HEK293 (cell line): ENCODE data around the gene ZNF608.

ENCODE experiments used
- CTCF ChIP-seq: fragments of 450-650 bp; formaldehyde crosslinking; IDR thresholded peaks from 2 replicates; pipeline ENCODE4 v1.5.1; 2016; ENCODE audit warnings: missing biosample characterization, missing genetic modification characterization
- REST ChIP-seq: fragments of 450-650 bp; formaldehyde crosslinking; IDR thresholded peaks from 2 replicates; pipeline ENCODE4 v1.5.1; 2016; ENCODE audit warnings: missing biosample characterization, missing genetic modification characterization
- YY1 ChIP-seq: fragments of 450-650 bp; formaldehyde crosslinking; IDR thresholded peaks from 2 replicates; pipeline ENCODE4 v1.5.1; 2018; ENCODE audit warnings: missing biosample characterization, missing genetic modification characterization
- ZBTB48 ChIP-seq: fragments of 450-650 bp; formaldehyde crosslinking; IDR thresholded peaks from 2 replicates; pipeline ENCODE4 v1.5.1; 2016; ENCODE audit warnings: missing biosample characterization, missing genetic modification characterization
- ZNF133 ChIP-seq: fragments of 450-650 bp; formaldehyde crosslinking; IDR thresholded peaks from 2 replicates; pipeline ENCODE4 v1.5.1; 2016; ENCODE audit warnings: missing biosample characterization, missing genetic modification characterization
- ZNF138 ChIP-seq: fragments of 450-650 bp; formaldehyde crosslinking; IDR thresholded peaks from 2 replicates; pipeline ENCODE4 v1.5.1; 2016; ENCODE audit warnings: missing biosample characterization, missing genetic modification characterization, borderline replicate concordance
- ZNF24 ChIP-seq: fragments of 450-650 bp; formaldehyde crosslinking; IDR thresholded peaks from 2 replicates; pipeline ENCODE4 v1.5.1; 2016; ENCODE audit warnings: missing biosample characterization, missing genetic modification characterization
- ZNF324 ChIP-seq: fragments of 450-650 bp; formaldehyde crosslinking; IDR thresholded peaks from 2 replicates; pipeline ENCODE4 v1.5.1; 2016; ENCODE audit warnings: missing biosample characterization, missing genetic modification characterization
- ZNF423 ChIP-seq: fragments of 450-650 bp; formaldehyde crosslinking; IDR thresholded peaks from 2 replicates; pipeline ENCODE4 v1.5.1; 2016; ENCODE audit warnings: missing biosample characterization, missing genetic modification characterization
- ZNF549 ChIP-seq: fragments of 450-650 bp; IDR thresholded peaks from 2 replicates; pipeline ENCODE4 v1.5.1; 2018; ENCODE audit warnings: missing biosample characterization, missing genetic modification characterization, mild to moderate bottlenecking, inconsistent platforms, moderate library complexity
- ZNF692 ChIP-seq: fragments of 450-650 bp; formaldehyde crosslinking; IDR thresholded peaks from 2 replicates; pipeline ENCODE4 v1.5.1; 2016; ENCODE audit warnings: missing biosample characterization, missing genetic modification characterization

GRCh38 chr5:124789104-124789605 is 42.7 kb upstream of the ZNF608 start:
- TF ChIP-seq ZNF692 (tag by site-specific recombination) (no peak), CTCF (no peak), ZNF138 (tag by site-specific recombination) (no peak), ZBTB48 (tag by site-specific recombination) (no peak), YY1 (tag by site-specific recombination) (no peak), REST (tag by site-specific recombination) (no peak), ZNF133 (no peak), ZNF324 (tag by site-specific recombination) (no peak), ZNF24 (tag by site-specific recombination) (no peak), ZNF549 (tag by site-specific recombination) (no peak), ZNF423 (no peak)
